GM23248 (cell line): ENCODE data around the gene RC3H1.

Source experiments
- EZH2 ChIP-seq: fragments of 200-600 bp; sonication (generic); IDR thresholded peaks from 2 replicates; pipeline ENCODE4 v1.6.1; 2018; ENCODE audit warnings: antibody characterized with exemption, mild to moderate bottlenecking; ENCODE audit not compliant: insufficient read depth, poor library complexity, severe bottlenecking
- EZH2phosphoT487 ChIP-seq: fragments of 200-600 bp; sonication (generic); IDR thresholded peaks from 2 replicates; pipeline ENCODE4 v1.6.1; 2018; ENCODE audit warnings: antibody characterized with exemption, moderate library complexity, mild to moderate bottlenecking, low read depth; ENCODE audit not compliant: insufficient read depth

GRCh38 chr1:173915596-173915995 lies 106.6 kb downstream of the RC3H1 start:
- no peak for TF ChIP-seq EZH2phosphoT487
- no peak for TF ChIP-seq EZH2
